Measurements from ENCODE around the gene MIR17HG. TPM values are rescaled to one million over a fixed set of nuclear protein-coding genes. Genes with fewer than 3 reads are reported as not detected.
A peak's percentile ranks its signal among the peaks of the same experiment; 100 is the strongest.
"Not testable (repeated sequence)": the region's sequence is repeated elsewhere in the genome, so short reads cannot be mapped to it uniquely, and the experiment has no call there.

Gene MIR17HG
- total and polyA plus RNA-seq, 5 donors: 1.1 to 2.6 (median 1.9) TPM

- Histone ChIP-seq H3K27ac (ENCODE audit: low read length) (no peak overlapping the region), H3K27me3 (ENCODE audit: control insufficient read depth, insufficient read depth) (peaks cover 5% of the 10 kb centered on the region), H3K4me1 (ENCODE audit: control insufficient read depth, insufficient read depth, low read length) (no peaks in the 10 kb centered on the region), H3K4me3 (ENCODE audit: low read length) (no peak overlapping the region), H3K9me3 (ENCODE audit: control insufficient read depth, low read length) (no peaks in the 10 kb centered on the region)
- ATAC-seq: no peak
- intact Hi-C loops (cut with DNase I): no loop called here
- WGBS: 47% methylated on average over 4 of the region's 4 CpGs
- DNase-seq: no peak
Observed at GRCh38 chr13:91313581-91313980, 33.9 kb upstream of the MIR17HG start.

- H3K27me3 ChIP-seq (ENCODE audit: control insufficient read depth, insufficient read depth): peaks cover 5% of the 10 kb centered on the region
- ATAC-seq (no peak), DNase-seq (no peak)
- H3K4me1 ChIP-seq (ENCODE audit: control insufficient read depth, insufficient read depth, low read length): no peaks in the 10 kb centered on the region
- intact Hi-C loops (cut with DNase I): no loop called here
- no peak overlapping the region for H3K27ac ChIP-seq (ENCODE audit: low read length)
- no peak overlapping the region for H3K4me3 ChIP-seq (ENCODE audit: low read length)
- no peaks in the 10 kb centered on the region for H3K9me3 ChIP-seq (ENCODE audit: control insufficient read depth, low read length)
Observed at GRCh38 chr13:91314888-91315287, 32.6 kb upstream of the MIR17HG start.

DNA sequence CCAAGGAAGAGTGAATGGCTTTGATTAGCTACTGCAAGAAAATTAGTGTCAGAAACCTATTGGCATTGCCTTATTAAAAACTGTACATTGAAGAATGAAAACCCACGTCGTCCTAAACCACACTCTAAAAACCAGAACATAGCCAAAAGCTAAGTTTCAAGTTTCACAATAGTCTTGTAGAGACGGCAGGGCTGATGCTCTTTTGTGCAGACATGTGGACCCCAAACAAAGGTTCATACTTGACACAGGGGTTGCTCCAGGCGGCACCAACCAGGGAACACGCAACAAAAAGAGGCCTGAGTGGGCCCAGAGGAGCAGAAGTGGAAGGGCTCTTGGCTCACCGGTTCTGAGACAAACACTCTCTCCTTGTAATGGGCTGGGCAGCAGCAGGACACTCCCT lies 28.6 kb upstream of the MIR17HG start:
- DNase-seq (peak in 1 of 3 donors; percentile 5), ATAC-seq (no peak)
- H3K4me1 ChIP-seq (ENCODE audit: control insufficient read depth, insufficient read depth, low read length): no peaks in the 10 kb centered on the region
- no peak overlapping the region for H3K27ac ChIP-seq (ENCODE audit: low read length)
- no peak overlapping the region for H3K4me3 ChIP-seq (ENCODE audit: low read length)
- WGBS: 75% methylated on average over 6 of the region's 6 CpGs
- intact Hi-C loops (cut with DNase I): no loop called here
- no peaks in the 10 kb centered on the region for H3K9me3 ChIP-seq (ENCODE audit: control insufficient read depth, low read length)
- no peaks in the 10 kb centered on the region for H3K27me3 ChIP-seq (ENCODE audit: control insufficient read depth, insufficient read depth)

DNA sequence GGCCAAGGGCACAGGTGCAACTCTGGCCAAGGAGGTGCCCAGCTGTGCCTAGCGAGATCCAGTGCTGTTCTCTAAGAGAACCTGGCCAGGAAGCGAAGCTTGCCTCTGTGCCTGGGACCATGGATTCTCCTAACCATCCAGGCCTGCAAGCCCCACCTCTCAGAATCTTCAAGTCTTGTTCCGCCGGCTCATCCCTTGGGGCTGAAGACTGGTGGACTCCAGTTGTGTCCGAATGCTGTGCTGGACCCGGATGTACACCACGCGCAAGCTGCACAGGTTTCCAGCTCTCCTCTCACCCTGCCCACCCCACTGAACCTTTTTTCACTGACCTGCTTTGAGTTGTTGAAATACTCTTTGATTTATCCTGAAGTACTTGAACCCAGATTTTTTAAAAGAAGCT lies 27.5 kb upstream of the MIR17HG start:
- Histone ChIP-seq H3K4me1 (ENCODE audit: control insufficient read depth, insufficient read depth, low read length) (no peaks in the 10 kb centered on the region), H3K9me3 (ENCODE audit: control insufficient read depth, low read length) (no peaks in the 10 kb centered on the region), H3K27me3 (ENCODE audit: control insufficient read depth, insufficient read depth) (no peaks in the 10 kb centered on the region), H3K27ac (ENCODE audit: low read length) (no peak overlapping the region), H3K4me3 (ENCODE audit: low read length) (no peak overlapping the region)
- ATAC-seq (no peak), DNase-seq (no peak)
- WGBS: 94% methylated on average over 8 of the region's 8 CpGs
- intact Hi-C loops (cut with DNase I): no loop called here

- 92% methylated on average over 1 of the region's 1 CpG for WGBS
- H3K27me3 ChIP-seq (ENCODE audit: control insufficient read depth, insufficient read depth); H3K4me3 ChIP-seq (ENCODE audit: low read length); intact Hi-C loops (cut with DNase I); ATAC-seq; H3K27ac ChIP-seq (ENCODE audit: low read length); H3K4me1 ChIP-seq (ENCODE audit: control insufficient read depth, insufficient read depth, low read length); DNase-seq; H3K9me3 ChIP-seq (ENCODE audit: control insufficient read depth, low read length): not testable (repeated sequence)
Observed at GRCh38 chr13:91320990-91321389, 26.5 kb upstream of the MIR17HG start.

GRCh38 chr13:91323349-91323748 lies 24.1 kb upstream of the MIR17HG start:
- ATAC-seq: no peak
- intact Hi-C loops (cut with DNase I): no loop called here

GRCh38 chr13:91326146-91326545 lies 21.3 kb upstream of the MIR17HG start:
- no peak for DNase-seq
- no peaks in the 10 kb centered on the region for H3K4me1 ChIP-seq (ENCODE audit: control insufficient read depth, insufficient read depth, low read length)
- H3K27ac ChIP-seq (ENCODE audit: low read length): no peak overlapping the region
- intact Hi-C loops (cut with DNase I): no loop called here
- ATAC-seq: no peak
- WGBS: 50% methylated on average over 7 of the region's 7 CpGs
- no peak overlapping the region for H3K4me3 ChIP-seq (ENCODE audit: low read length)
- no peaks in the 10 kb centered on the region for H3K27me3 ChIP-seq (ENCODE audit: control insufficient read depth, insufficient read depth)
- no peaks in the 10 kb centered on the region for H3K9me3 ChIP-seq (ENCODE audit: control insufficient read depth, low read length)

More at GRCh38 chr13:91323349-91323748, 24.1 kb upstream of the MIR17HG start:
- no peaks in the 10 kb centered on the region for H3K9me3 ChIP-seq (ENCODE audit: control insufficient read depth, low read length)
- H3K27me3 ChIP-seq (ENCODE audit: control insufficient read depth, insufficient read depth): no peaks in the 10 kb centered on the region
- no peak for DNase-seq
- H3K27ac ChIP-seq (ENCODE audit: low read length): no peak overlapping the region
- 62% methylated on average over 3 of the region's 3 CpGs for WGBS
- no peaks in the 10 kb centered on the region for H3K4me1 ChIP-seq (ENCODE audit: control insufficient read depth, insufficient read depth, low read length)
- H3K4me3 ChIP-seq (ENCODE audit: low read length): no peak overlapping the region

DNA sequence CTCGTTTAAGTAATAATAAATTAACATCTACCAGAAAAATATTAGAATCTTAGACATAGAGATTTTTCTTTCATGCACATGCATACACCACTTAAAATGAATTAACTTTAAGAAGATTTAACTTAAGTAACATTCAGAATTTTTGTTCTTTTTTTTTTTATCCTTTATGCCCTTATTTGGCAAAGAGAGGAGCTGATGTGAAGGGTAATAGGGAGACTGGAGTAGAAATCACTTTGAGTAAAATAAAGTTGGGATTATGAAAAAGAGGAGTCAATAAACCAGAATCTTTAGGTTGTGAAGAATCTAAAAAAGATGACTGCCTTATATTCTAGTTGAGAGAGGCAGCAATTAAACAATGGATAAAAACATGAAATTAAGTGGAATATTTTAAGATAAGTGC lies 18.8 kb upstream of the MIR17HG start:
- no peak overlapping the region for H3K4me3 ChIP-seq (ENCODE audit: low read length)
- intact Hi-C loops (cut with DNase I): no loop called here
- no peaks in the 10 kb centered on the region for H3K4me1 ChIP-seq (ENCODE audit: control insufficient read depth, insufficient read depth, low read length)
- H3K27ac ChIP-seq (ENCODE audit: low read length): no peak overlapping the region
- ATAC-seq (no peak), DNase-seq (no peak)
- 87% methylated on average over 1 of the region's 1 CpG for WGBS
- no peaks in the 10 kb centered on the region for H3K9me3 ChIP-seq (ENCODE audit: control insufficient read depth, low read length)
- no peaks in the 10 kb centered on the region for H3K27me3 ChIP-seq (ENCODE audit: control insufficient read depth, insufficient read depth)

DNA sequence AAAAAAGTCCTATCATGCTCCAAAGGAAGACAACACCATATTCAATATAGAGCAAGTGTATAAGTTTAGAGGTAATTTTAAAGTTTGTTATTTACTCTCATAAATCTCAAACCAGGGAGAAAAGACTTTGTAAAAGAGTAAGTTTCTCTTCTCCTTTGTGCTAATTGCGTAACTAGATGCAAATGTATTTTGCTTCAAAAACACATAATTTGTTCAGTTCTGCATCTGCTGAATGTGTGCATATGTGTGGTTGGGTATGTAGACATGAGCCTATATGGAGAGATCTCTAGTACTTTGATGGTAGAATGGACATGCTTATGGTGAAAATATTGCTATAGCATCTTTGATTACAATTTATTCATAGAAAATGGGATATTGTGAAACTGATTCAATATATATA lies 17.8 kb upstream of the MIR17HG start:
- 94% methylated on average over 1 of the region's 1 CpG for WGBS

GRCh38 chr13:91331047-91331915 lies 16.2 kb upstream of the MIR17HG start:
- WGBS: 79% methylated on average over 4 of the region's 4 CpGs
- Histone ChIP-seq H3K4me1 (ENCODE audit: control insufficient read depth, insufficient read depth, low read length) (no peaks in the 10 kb centered on the region), H3K9me3 (ENCODE audit: control insufficient read depth, low read length) (no peaks in the 10 kb centered on the region), H3K4me3 (ENCODE audit: low read length) (no peak overlapping the region), H3K27me3 (ENCODE audit: control insufficient read depth, insufficient read depth) (no peaks in the 10 kb centered on the region), H3K27ac (ENCODE audit: low read length) (no peak overlapping the region)
- DNase-seq: no peak
- intact Hi-C loops (cut with DNase I): no loop called here
- no peak for ATAC-seq

More for the DNA sequence above, 17.8 kb upstream of the MIR17HG start:
- H3K27me3 ChIP-seq (ENCODE audit: control insufficient read depth, insufficient read depth): no peaks in the 10 kb centered on the region
- no peak for DNase-seq
- H3K9me3 ChIP-seq (ENCODE audit: control insufficient read depth, low read length): no peaks in the 10 kb centered on the region
- intact Hi-C loops (cut with DNase I): no loop called here
- no peak for ATAC-seq
- no peaks in the 10 kb centered on the region for H3K4me1 ChIP-seq (ENCODE audit: control insufficient read depth, insufficient read depth, low read length)
- no peak overlapping the region for H3K27ac ChIP-seq (ENCODE audit: low read length)
- no peak overlapping the region for H3K4me3 ChIP-seq (ENCODE audit: low read length)

DNA sequence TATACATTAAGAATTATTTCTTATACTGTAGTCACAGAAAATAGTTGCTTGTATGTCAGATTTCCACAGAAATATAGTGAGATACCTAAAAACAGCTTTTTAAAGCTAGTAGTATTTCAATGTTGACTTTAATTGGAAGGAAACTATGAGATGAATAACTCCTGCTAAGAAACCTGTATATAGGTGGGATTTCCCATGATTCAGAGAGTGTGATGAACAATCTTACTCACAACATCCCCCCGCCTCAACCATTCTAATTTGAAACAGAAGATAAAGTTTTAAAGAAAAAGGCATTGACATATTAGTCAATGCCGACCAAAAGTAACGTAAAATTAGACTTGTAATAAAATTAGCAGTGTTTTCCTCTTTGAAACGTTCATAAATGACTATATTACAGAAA lies 1.4 kb upstream of the MIR17HG start:
- no peaks in the 10 kb centered on the region for H3K27me3 ChIP-seq (ENCODE audit: control insufficient read depth, insufficient read depth)
- no peak overlapping the region for H3K4me3 ChIP-seq (ENCODE audit: low read length)
- H3K9me3 ChIP-seq (ENCODE audit: control insufficient read depth, low read length): no peaks in the 10 kb centered on the region
- no peak overlapping the region for H3K27ac ChIP-seq (ENCODE audit: low read length)
- 71% methylated on average over 4 of the region's 4 CpGs for WGBS
- H3K4me1 ChIP-seq (ENCODE audit: control insufficient read depth, insufficient read depth, low read length): no peaks in the 10 kb centered on the region
- ATAC-seq: no peak
- intact Hi-C loops (cut with DNase I): no loop called here
- no peak for DNase-seq

- Histone ChIP-seq H3K4me1 (ENCODE audit: control insufficient read depth, insufficient read depth, low read length) (no peaks in the 10 kb centered on the region), H3K27me3 (ENCODE audit: control insufficient read depth, insufficient read depth) (no peaks in the 10 kb centered on the region), H3K27ac (ENCODE audit: low read length) (no peak overlapping the region), H3K9me3 (ENCODE audit: control insufficient read depth, low read length) (no peaks in the 10 kb centered on the region), H3K4me3 (ENCODE audit: low read length) (peak overlapping the region; percentile 78)
- intact Hi-C loops (cut with DNase I): no loop called here
- DNase-seq: no peak
- 2% methylated on average over 11 of the region's 11 CpGs for WGBS
- no peak for ATAC-seq
Observed at GRCh38 chr13:91346850-91347201, 661 bp upstream of the MIR17HG start.
